ENCODE measurements around the gene TTLL3. TPM values are rescaled to one million over a fixed set of nuclear protein-coding genes. Genes with fewer than 3 reads are reported as not detected.
A peak's percentile ranks its signal among the peaks of the same experiment; 100 is the strongest.
"Not testable (repeated sequence)": the region's sequence is repeated elsewhere in the genome, so short reads cannot be mapped to it uniquely, and the experiment has no call there.

TTLL3 gene
- total RNA-seq, 1 donor from 2014 or later, result 45.7 TPM

GRCh38 chr3:9852528-9852927 lies 42.5 kb downstream of the TTLL3 start:
- no peak for DNase-seq
- Mint-ChIP-seq H3K9me3 (ENCODE audit: unreplicated experiment) (peaks cover 11% of the 10 kb centered on the region), H3K4me1 (ENCODE audit: low read depth, unreplicated experiment) (peaks cover 79% of the 10 kb centered on the region), H3K4me3 (ENCODE audit: unreplicated experiment) (no peak overlapping the region), H3K36me3 (ENCODE audit: unreplicated experiment) (no peaks in the 10 kb centered on the region), H3K27ac (ENCODE audit: unreplicated experiment) (no peak overlapping the region), H3K27me3 (ENCODE audit: unreplicated experiment) (peaks cover 11% of the 10 kb centered on the region)
- no peak for TF ChIP-seq CTCF (IDR thresholded peaks at IDR 0.05; ENCODE audit: partially characterized antibody, unreplicated experiment)

- Mint-ChIP-seq H3K27me3 (ENCODE audit: unreplicated experiment) (peaks cover 14% of the 10 kb centered on the region), H3K4me1 (ENCODE audit: low read depth, unreplicated experiment) (peaks cover 73% of the 10 kb centered on the region), H3K27ac (ENCODE audit: unreplicated experiment) (peak overlapping the region; percentile 99), H3K4me3 (ENCODE audit: unreplicated experiment) (peak overlapping the region; percentile 85)
- not testable (repeated sequence) for H3K36me3 Mint-ChIP-seq (ENCODE audit: unreplicated experiment); H3K9me3 Mint-ChIP-seq (ENCODE audit: unreplicated experiment)
- peak; percentile 33 for DNase-seq
Measured at GRCh38 chr3:9854291-9854940, 44.4 kb downstream of the TTLL3 start.

GRCh38 chr3:9855594-9855993 lies 45.5 kb downstream of the TTLL3 start:
- peak overlapping the region; percentile 64 for H3K4me3 Mint-ChIP-seq (ENCODE audit: unreplicated experiment)
- peak overlapping the region; percentile 97 for H3K27ac Mint-ChIP-seq (ENCODE audit: unreplicated experiment)

GRCh38 chr3:9859530-9860025 lies 49.5 kb downstream of the TTLL3 start:
- Mint-ChIP-seq H3K9me3 (ENCODE audit: unreplicated experiment) (peaks cover 4% of the 10 kb centered on the region), H3K4me3 (ENCODE audit: unreplicated experiment) (no peak overlapping the region), H3K27me3 (ENCODE audit: unreplicated experiment) (peaks cover 10% of the 10 kb centered on the region), H3K27ac (ENCODE audit: unreplicated experiment) (no peak overlapping the region), H3K4me1 (ENCODE audit: low read depth, unreplicated experiment) (peaks cover 33% of the 10 kb centered on the region), H3K36me3 (ENCODE audit: unreplicated experiment) (no peaks in the 10 kb centered on the region)
- no peak for TF ChIP-seq CTCF (IDR thresholded peaks at IDR 0.05; ENCODE audit: partially characterized antibody, unreplicated experiment)
- DNase-seq, result no peak

More at GRCh38 chr3:9855594-9855993, 45.5 kb downstream of the TTLL3 start:
- no peaks in the 10 kb centered on the region for H3K36me3 Mint-ChIP-seq (ENCODE audit: unreplicated experiment)
- no peak for TF ChIP-seq CTCF (IDR thresholded peaks at IDR 0.05; ENCODE audit: partially characterized antibody, unreplicated experiment)
- peaks cover 14% of the 10 kb centered on the region for H3K27me3 Mint-ChIP-seq (ENCODE audit: unreplicated experiment)
- peaks cover 65% of the 10 kb centered on the region for H3K4me1 Mint-ChIP-seq (ENCODE audit: low read depth, unreplicated experiment)
- peaks cover 10% of the 10 kb centered on the region for H3K9me3 Mint-ChIP-seq (ENCODE audit: unreplicated experiment)
- no peak for DNase-seq

- no peak overlapping the region for H3K27ac Mint-ChIP-seq (ENCODE audit: unreplicated experiment)
- no peak for TF ChIP-seq CTCF (IDR thresholded peaks at IDR 0.05; ENCODE audit: partially characterized antibody, unreplicated experiment)
- peaks cover 2% of the 10 kb centered on the region for H3K9me3 Mint-ChIP-seq (ENCODE audit: unreplicated experiment)
- peaks cover 18% of the 10 kb centered on the region for H3K4me1 Mint-ChIP-seq (ENCODE audit: low read depth, unreplicated experiment)
- no peak for DNase-seq
- no peak overlapping the region for H3K4me3 Mint-ChIP-seq (ENCODE audit: unreplicated experiment)
- H3K27me3 Mint-ChIP-seq (ENCODE audit: unreplicated experiment), result peaks cover 5% of the 10 kb centered on the region
- no peaks in the 10 kb centered on the region for H3K36me3 Mint-ChIP-seq (ENCODE audit: unreplicated experiment)
Measured at GRCh38 chr3:9861201-9861600, 51.1 kb downstream of the TTLL3 start.

All from glutamatergic neuron (in vitro differentiated cells).